T47D (cell line): ENCODE data around the gene DFFB.

ENCODE experiments used
- DNase-seq, 2 experiments: peaks; one replicate each; pipeline versions ENCODE4 v3.0.0 to v3.0.0-alpha.2; 2011 to 2012; ENCODE audit warnings: low read depth in 1 of 2, low spot score in 1 of 2
- JUND ChIP-seq: IDR thresholded peaks from 2 replicates; pipeline ENCODE4 v1.6.1; 2012; ENCODE audit warnings: low read depth
- in situ Hi-C: cut with HindIII; loops from 2 replicates; pipeline ENCODE4 v1.10.0; 2016; ENCODE audit warnings: low sequenced_read_pairs, low pct_unique_long_range_greater_than_20kb

DFFB gene

GRCh38 chr1:3924186-3924824, 67.0 kb downstream of the DFFB start:
- no peak for DNase-seq
- TF ChIP-seq JUND, result no peak
- in situ Hi-C loops, result no loop called here

- in situ Hi-C loops, result no loop called here
- TF ChIP-seq JUND, result no peak
- DNase-seq, result no peak
Measured at GRCh38 chr1:3924825-3925220, 67.5 kb downstream of the DFFB start.

GRCh38 chr1:3925256-3925655, 68.0 kb downstream of the DFFB start:
- TF ChIP-seq JUND, result no peak
- DNase-seq, result no peak
- in situ Hi-C loops, result no loop called here

GRCh38 chr1:3925762-3926161, 68.5 kb downstream of the DFFB start:
- TF ChIP-seq JUND, result no peak
- in situ Hi-C loops, result no loop called here
- DNase-seq, result no peak

GRCh38 chr1:3926956-3927355, 69.7 kb downstream of the DFFB start:
- no peak for TF ChIP-seq JUND
- DNase-seq, result no peak
- in situ Hi-C loops, result no loop called here

- DNase-seq, result no peak
- TF ChIP-seq JUND, result no peak
- in situ Hi-C loops, result no loop called here
Measured at GRCh38 chr1:3928586-3928985, 71.3 kb downstream of the DFFB start.

- DNase-seq, result no peak
- no peak for TF ChIP-seq JUND
- in situ Hi-C loops, result no loop called here
Measured at GRCh38 chr1:3929126-3929525, 71.8 kb downstream of the DFFB start.

GRCh38 chr1:3930301-3931006, 73.2 kb downstream of the DFFB start:
- DNase-seq, result no peak
- no peak for TF ChIP-seq JUND
- in situ Hi-C loops, result no loop called here

GRCh38 chr1:3931007-3931912, 74.0 kb downstream of the DFFB start:
- in situ Hi-C loops, result no loop called here
- DNase-seq, result no peak
- TF ChIP-seq JUND, result no peak

- in situ Hi-C loops, result no loop called here
- no peak for DNase-seq
- no peak for TF ChIP-seq JUND
Measured at GRCh38 chr1:3932156-3932919, 75.1 kb downstream of the DFFB start.
